Vagina (tissue), 2 donors: ENCODE data around the gene SAMD14.

ENCODE experiments used
- POLR2A ChIP-seq, 2 donors: fragments of 450-650 bp; IDR thresholded peaks; one replicate each; pipeline ENCODE4 v1.6.1; 2017; ENCODE audit warnings: antibody characterized with exemption in 2 of 2, mild to moderate bottlenecking in 2 of 2, moderate library complexity in 2 of 2
- POLR2AphosphoS5 ChIP-seq, 2 donors: sonication (generic); formaldehyde crosslinking; IDR thresholded peaks; one replicate each; pipeline ENCODE4 v1.9.0; 2017; ENCODE audit warnings: antibody characterized with exemption in 2 of 2, mild to moderate bottlenecking in 2 of 2, low read depth in 1 of 2; ENCODE audit not compliant: insufficient read depth in 1 of 2
- TF ChIP-seq, protein P1 (sequence below), 3 experiments: fragments of 450-650 bp in 2 of 3; fragments of 200-600 bp in 1 of 3; sonication (generic) in 1 of 3; IDR thresholded peaks; one replicate each; pipeline ENCODE4 v1.5.1; 2017 to 2019; ENCODE audit warnings: antibody characterized with exemption in 3 of 3, mild to moderate bottlenecking in 2 of 3, moderate library complexity in 2 of 3

DNA sequence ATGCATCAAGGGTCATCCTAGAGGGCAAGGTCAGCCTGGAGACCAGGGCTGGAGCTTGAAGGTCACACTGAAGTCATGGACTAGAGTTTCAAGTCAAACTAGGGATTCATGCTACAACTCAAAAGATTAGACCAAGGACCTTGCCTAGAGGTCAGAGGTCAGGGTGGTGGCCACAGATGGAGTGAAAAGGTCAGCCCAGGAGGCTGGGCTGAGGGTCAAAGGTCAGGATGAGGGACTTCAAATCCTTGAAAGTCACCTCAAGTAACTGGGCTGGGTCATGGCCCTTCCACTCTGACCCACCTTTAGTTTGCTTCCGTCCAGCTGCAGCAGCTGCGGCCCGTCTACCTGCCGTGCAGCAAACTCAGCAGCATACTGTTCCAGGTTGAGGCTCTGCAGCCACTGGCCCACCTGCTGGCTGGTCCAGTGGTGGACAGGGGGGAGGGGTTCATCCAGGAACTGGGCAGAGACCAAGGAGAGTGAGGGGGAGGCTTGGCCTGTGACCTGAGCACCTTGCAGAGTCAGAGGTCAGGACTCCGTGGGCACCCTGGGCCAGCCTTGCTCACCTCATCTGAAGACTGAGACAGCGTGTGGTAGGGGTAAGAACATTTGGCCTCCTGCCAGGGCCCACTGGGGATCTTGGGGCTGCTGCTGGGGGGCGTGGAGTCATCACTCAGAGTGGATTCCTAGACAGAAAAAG lies 16.2 kb downstream of the SAMD14 start:
- no peak for TF ChIP-seq POLR2A (IDR thresholded peaks at IDR 0.05)
- TF ChIP-seq POLR2AphosphoS5 (IDR thresholded peaks at IDR 0.05; ENCODE audit: insufficient read depth in 1 of 2, low read depth in 1 of 2) = no peak
- TF ChIP-seq, protein P1, sequence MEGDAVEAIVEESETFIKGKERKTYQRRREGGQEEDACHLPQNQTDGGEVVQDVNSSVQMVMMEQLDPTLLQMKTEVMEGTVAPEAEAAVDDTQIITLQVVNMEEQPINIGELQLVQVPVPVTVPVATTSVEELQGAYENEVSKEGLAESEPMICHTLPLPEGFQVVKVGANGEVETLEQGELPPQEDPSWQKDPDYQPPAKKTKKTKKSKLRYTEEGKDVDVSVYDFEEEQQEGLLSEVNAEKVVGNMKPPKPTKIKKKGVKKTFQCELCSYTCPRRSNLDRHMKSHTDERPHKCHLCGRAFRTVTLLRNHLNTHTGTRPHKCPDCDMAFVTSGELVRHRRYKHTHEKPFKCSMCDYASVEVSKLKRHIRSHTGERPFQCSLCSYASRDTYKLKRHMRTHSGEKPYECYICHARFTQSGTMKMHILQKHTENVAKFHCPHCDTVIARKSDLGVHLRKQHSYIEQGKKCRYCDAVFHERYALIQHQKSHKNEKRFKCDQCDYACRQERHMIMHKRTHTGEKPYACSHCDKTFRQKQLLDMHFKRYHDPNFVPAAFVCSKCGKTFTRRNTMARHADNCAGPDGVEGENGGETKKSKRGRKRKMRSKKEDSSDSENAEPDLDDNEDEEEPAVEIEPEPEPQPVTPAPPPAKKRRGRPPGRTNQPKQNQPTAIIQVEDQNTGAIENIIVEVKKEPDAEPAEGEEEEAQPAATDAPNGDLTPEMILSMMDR (IDR thresholded peaks at IDR 0.05) = no peak
